Measurements from ENCODE around the gene SATB1.

The SATB1 gene

GRCh38 chr3:18412684-18413083 lies 12.5 kb downstream of the SATB1 start:
- TF ChIP-seq SP3 (tag by site-specific recombination; IDR thresholded peaks at IDR 0.05): no peak
- TF ChIP-seq ZBTB49 (tag by site-specific recombination; IDR thresholded peaks at IDR 0.05; ENCODE audit: low read depth): no peak
- TF ChIP-seq ZEB2 (tag by site-specific recombination; IDR thresholded peaks at IDR 0.05): no peak
- TF ChIP-seq ZNF600 (tag by site-specific recombination; IDR thresholded peaks at IDR 0.05): no peak
- TF ChIP-seq ZFP37 (tag by site-specific recombination; IDR thresholded peaks at IDR 0.05): no peak
- CTCF ChIA-PET: no interaction called here
- Histone ChIP-seq H3K4me3 (ENCODE audit: low read depth, low read length) (no peak overlapping the region), H3K9me3 (ENCODE audit: control insufficient read depth, insufficient read depth, low read depth, low read length) (no peaks in the 10 kb centered on the region), H3K36me3 (ENCODE audit: control insufficient read depth in 2 of 2, insufficient read depth in 1 of 2, low read length in 2 of 2) (peaks cover 0 to 21% of the 10 kb centered on the region in 2 experiments; a peak in 2 of 3 replicates), H3K4me1 (ENCODE audit: control insufficient read depth, insufficient read depth, low read length) (no peaks in the 10 kb centered on the region), H3K27ac (ENCODE audit: extremely low read depth, low read depth, low read length) (no peak overlapping the region)
- POLR2A ChIA-PET: no interaction called here

GRCh38 chr3:18411541-18411940 lies 13.6 kb downstream of the SATB1 start:
- CTCF ChIA-PET: interaction anchor here (0.7 kb wide), 1 partner anchor 25 kb away, joined by 3 read pairs; no protein-coding TSS in a partner anchor
- POLR2A ChIA-PET: no interaction called here
- H3K4me1 ChIP-seq (ENCODE audit: control insufficient read depth, insufficient read depth, low read length): no peaks in the 10 kb centered on the region
- no peak for TF ChIP-seq ZNF529 (tag by site-specific recombination; IDR thresholded peaks at IDR 0.05; ENCODE audit: insufficient replicate concordance)
- no peak for TF ChIP-seq ZNF513 (tag by site-specific recombination; IDR thresholded peaks at IDR 0.05)
- TF ChIP-seq ZNF248 (tag by site-specific recombination; IDR thresholded peaks at IDR 0.05): no peak
- no peaks in the 10 kb centered on the region for H3K9me3 ChIP-seq (ENCODE audit: control insufficient read depth, insufficient read depth, low read depth, low read length)
- peaks cover 0 to 19% of the 10 kb centered on the region in 2 experiments; a peak in 2 of 3 replicates for H3K36me3 ChIP-seq (ENCODE audit: control insufficient read depth in 2 of 2, insufficient read depth in 1 of 2, low read length in 2 of 2)
- no peak overlapping the region for H3K4me3 ChIP-seq (ENCODE audit: low read depth, low read length)
- H3K27ac ChIP-seq (ENCODE audit: extremely low read depth, low read depth, low read length): no peak overlapping the region

- Histone ChIP-seq H3K27ac (ENCODE audit: extremely low read depth, low read depth, low read length) (no peak overlapping the region), H3K9me3 (ENCODE audit: control insufficient read depth, insufficient read depth, low read depth, low read length) (no peaks in the 10 kb centered on the region), H3K36me3 (ENCODE audit: control insufficient read depth in 2 of 2, insufficient read depth in 1 of 2, low read length in 2 of 2) (peaks cover 0 to 10% of the 10 kb centered on the region in 2 experiments; a peak in 2 of 3 replicates), H3K4me1 (ENCODE audit: control insufficient read depth, insufficient read depth, low read length) (no peaks in the 10 kb centered on the region), H3K4me3 (ENCODE audit: low read depth, low read length) (no peak overlapping the region)
- ChIA-PET CTCF (interaction anchor here (0.5 to 0.7 kb wide), 2 partner anchors 21 to 25 kb away, joined by 3 read pairs; no protein-coding TSS in a partner anchor), POLR2A (no interaction called here)
- no peak for TF ChIP-seq ZBTB21 (tag by site-specific recombination; IDR thresholded peaks at IDR 0.05)
- TF ChIP-seq ZXDB (tag by site-specific recombination; IDR thresholded peaks at IDR 0.05): no peak
- no peak for TF ChIP-seq YY1 (tag by site-specific recombination; IDR thresholded peaks at IDR 0.05)
- no peak for TF ChIP-seq ZNF529 (tag by site-specific recombination; IDR thresholded peaks at IDR 0.05; ENCODE audit: insufficient replicate concordance)
- no peak for TF ChIP-seq ZNF843 (tag by site-specific recombination; IDR thresholded peaks at IDR 0.05)
- no peak for TF ChIP-seq BCL11A (tag by site-specific recombination; IDR thresholded peaks at IDR 0.05; ENCODE audit: low read depth)
- no peak for TF ChIP-seq ZNF544 (tag by site-specific recombination; IDR thresholded peaks at IDR 0.05)
- TF ChIP-seq PRDM6 (tag by site-specific recombination; IDR thresholded peaks at IDR 0.05): no peak
- no peak for TF ChIP-seq ZNF658 (tag by site-specific recombination; IDR thresholded peaks at IDR 0.05)
- no peak for TF ChIP-seq GLIS2 (tag by site-specific recombination; IDR thresholded peaks at IDR 0.05)
- no peak for TF ChIP-seq EGR2 (tag by site-specific recombination; IDR thresholded peaks at IDR 0.05; ENCODE audit: low read depth)
- no peak for TF ChIP-seq ZNF239 (tag by site-specific recombination; IDR thresholded peaks at IDR 0.05)
- no peak for TF ChIP-seq REPIN1 (tag by site-specific recombination; IDR thresholded peaks at IDR 0.05; ENCODE audit: low read depth)
These were observed 14.9 kb downstream of the SATB1 start for GRCh38 chr3:18410205-18410604.
